Stomach (tissue), 4 donors: ENCODE results near the gene CAMK2N1.

Source experiments
- CTCF ChIP-seq, 7 experiments: fragments of 450-650 bp in 4 of 7; fragments of 200-600 bp in 3 of 7; sonication (generic) in 3 of 7; IDR thresholded peaks; one replicate each; pipeline ENCODE4 v1.5.1; 2016 to 2019; ENCODE audit warnings: antibody characterized with exemption in 7 of 7, control low read depth in 2 of 7, mild to moderate bottlenecking in 1 of 7
- EP300 ChIP-seq: sonication (generic); formaldehyde crosslinking; IDR thresholded peaks from one replicate; pipeline ENCODE4 v1.6.1; 2017; ENCODE audit warnings: antibody characterized with exemption
- POLR2A ChIP-seq, 4 donors: fragments of 450-650 bp; IDR thresholded peaks; one replicate each; pipeline ENCODE4 v1.6.1; 2016; ENCODE audit warnings: antibody characterized with exemption in 4 of 4, control low read depth in 2 of 4, mild to moderate bottlenecking in 1 of 4, moderate library complexity in 1 of 4

GRCh38 chr1:20495661-20496060 is 9.7 kb upstream of the CAMK2N1 start:
- TF ChIP-seq POLR2A (IDR thresholded peaks at IDR 0.05) = no peak
- TF ChIP-seq CTCF (IDR thresholded peaks at IDR 0.05) = no peak
- no peak for TF ChIP-seq EP300
